IPS-15b (cell line): ENCODE data around the gene CDKAL1.
A peak's percentile ranks its signal among the peaks of the same experiment; 100 is the strongest.
"Not testable (repeated sequence)": the region's sequence is repeated elsewhere in the genome, so short reads cannot be mapped to it uniquely, and the experiment has no call there.

ENCODE experiments used
- H3K27me3 ChIP-seq: one replicate; pipeline ENCODE4 v1.6.1; 2013; ENCODE audit warnings: low read length; ENCODE audit not compliant: control insufficient read depth, insufficient read depth
- H3K36me3 ChIP-seq: one replicate; pipeline ENCODE4 v1.6.1; 2013; ENCODE audit warnings: low read length; ENCODE audit not compliant: control insufficient read depth, insufficient read depth
- H3K4me1 ChIP-seq: one replicate; pipeline ENCODE4 v1.6.1; 2013; ENCODE audit warnings: mild to moderate bottlenecking, low read length; ENCODE audit not compliant: control insufficient read depth, insufficient read depth
- H3K4me3 ChIP-seq: one replicate; pipeline ENCODE4 v1.5.1; 2013; ENCODE audit warnings: low read depth, low read length
- H3K9ac ChIP-seq: one replicate; pipeline ENCODE4 v1.6.1; 2013; ENCODE audit warnings: low read depth, mild to moderate bottlenecking, low read length
- H3K9me3 ChIP-seq: one replicate; pipeline ENCODE4 v1.6.1; 2013; ENCODE audit warnings: mild to moderate bottlenecking, low read length; ENCODE audit not compliant: control insufficient read depth, insufficient read depth

The CDKAL1 gene

GRCh38 chr6:20534295-20535262 lies at the start of gene CDKAL1:
CDKAL1 (plus strand) TSS chr6:20534457; CDS start chr6:20546351, 11,894 bp downstream.
- no peaks in the 10 kb centered on the region for H3K9me3 ChIP-seq
- H3K9ac ChIP-seq: peak within 1 kb of the TSS; percentile 93
- H3K4me3 ChIP-seq: peak within 1 kb of the TSS; percentile 97
- no peaks in the 10 kb centered on the region for H3K36me3 ChIP-seq
- H3K27me3 ChIP-seq: no peaks in the 10 kb centered on the region
- H3K4me1 ChIP-seq: no peaks in the 10 kb centered on the region

DNA sequence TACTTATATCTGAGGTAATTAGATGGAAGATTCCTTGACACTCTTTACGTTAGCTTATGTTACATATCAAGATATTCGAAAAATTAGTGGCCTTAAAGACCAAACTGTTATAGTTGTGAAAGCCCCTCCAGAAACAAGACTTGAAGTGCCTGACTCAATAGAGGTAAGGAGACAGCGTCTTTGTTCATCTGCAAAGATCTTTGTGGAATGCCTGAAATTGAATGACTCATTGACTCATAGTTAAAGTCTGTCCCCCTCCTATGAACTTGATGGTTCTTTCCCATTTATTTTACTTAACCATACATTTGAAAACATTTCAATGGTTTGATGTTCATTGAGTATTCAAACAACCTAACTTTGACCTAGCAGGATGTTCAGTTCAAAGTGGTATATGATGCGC lies 47.6 kb upstream of the CDKAL1 start:
- Histone ChIP-seq H3K36me3 (peaks cover 25% of the 10 kb centered on the region), H3K4me3 (no peak overlapping the region), H3K9ac (no peak overlapping the region), H3K9me3 (no peaks in the 10 kb centered on the region), H3K4me1 (no peaks in the 10 kb centered on the region), H3K27me3 (no peaks in the 10 kb centered on the region)

DNA sequence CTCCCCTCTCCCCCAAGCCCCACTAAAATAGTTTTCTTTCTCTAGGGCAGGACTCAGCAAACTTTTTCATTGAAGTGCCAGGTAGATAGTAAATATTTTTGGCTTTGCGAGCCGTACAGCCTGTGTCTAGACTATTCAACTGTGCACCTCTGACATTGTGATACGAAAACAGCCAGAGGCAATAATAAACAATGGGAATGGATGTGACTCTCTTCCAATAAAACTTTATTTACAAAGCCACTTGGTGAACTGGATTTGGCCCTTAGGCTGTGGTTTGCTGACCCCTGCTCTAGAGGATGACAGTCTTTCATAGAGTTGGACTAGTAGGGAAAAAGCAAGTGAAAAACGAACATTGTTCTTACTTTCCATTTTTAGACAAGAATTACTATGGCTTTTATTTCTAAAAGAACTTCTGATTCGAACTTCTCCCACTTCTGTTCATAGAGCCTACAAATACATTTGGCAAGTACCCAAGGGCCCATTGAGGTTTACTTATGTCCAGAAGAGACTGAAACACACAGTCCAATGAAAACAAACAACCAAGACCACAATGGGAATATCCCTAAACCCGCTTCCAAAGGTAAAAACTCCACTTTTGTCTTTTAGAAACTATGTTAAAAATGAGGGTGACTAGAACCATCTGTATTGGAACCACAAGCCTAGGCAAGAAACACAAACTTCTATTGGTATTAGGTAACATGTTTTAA lies 46.4 kb upstream of the CDKAL1 start:
- no peaks in the 10 kb centered on the region for H3K4me1 ChIP-seq
- no peaks in the 10 kb centered on the region for H3K9me3 ChIP-seq
- no peak overlapping the region for H3K4me3 ChIP-seq
- peaks cover 23% of the 10 kb centered on the region for H3K36me3 ChIP-seq
- H3K27me3 ChIP-seq: no peaks in the 10 kb centered on the region
- no peak overlapping the region for H3K9ac ChIP-seq

DNA sequence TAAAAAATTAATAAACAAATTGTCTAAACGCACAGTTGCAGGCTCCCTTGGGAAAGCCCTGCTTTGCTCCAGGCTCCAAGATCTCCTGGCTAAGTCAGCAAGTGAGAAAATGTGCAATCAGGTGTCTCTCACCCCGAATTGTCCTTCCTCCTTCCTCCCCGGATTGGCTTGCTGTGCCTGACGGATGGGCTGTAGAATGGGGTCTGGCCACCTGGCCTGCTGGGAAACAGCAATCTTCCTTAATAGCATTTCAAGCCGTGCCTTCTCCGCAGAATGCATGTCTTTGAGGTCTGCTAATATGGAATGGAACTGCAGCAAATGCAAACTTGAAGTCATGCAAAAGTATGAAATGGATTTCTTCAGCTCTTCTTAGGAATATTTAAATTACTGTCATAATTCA lies 43.7 kb upstream of the CDKAL1 start:
- Histone ChIP-seq H3K4me1 (no peaks in the 10 kb centered on the region), H3K9me3 (no peaks in the 10 kb centered on the region), H3K9ac (no peak overlapping the region), H3K4me3 (no peak overlapping the region), H3K36me3 (peaks cover 15% of the 10 kb centered on the region), H3K27me3 (no peaks in the 10 kb centered on the region)

DNA sequence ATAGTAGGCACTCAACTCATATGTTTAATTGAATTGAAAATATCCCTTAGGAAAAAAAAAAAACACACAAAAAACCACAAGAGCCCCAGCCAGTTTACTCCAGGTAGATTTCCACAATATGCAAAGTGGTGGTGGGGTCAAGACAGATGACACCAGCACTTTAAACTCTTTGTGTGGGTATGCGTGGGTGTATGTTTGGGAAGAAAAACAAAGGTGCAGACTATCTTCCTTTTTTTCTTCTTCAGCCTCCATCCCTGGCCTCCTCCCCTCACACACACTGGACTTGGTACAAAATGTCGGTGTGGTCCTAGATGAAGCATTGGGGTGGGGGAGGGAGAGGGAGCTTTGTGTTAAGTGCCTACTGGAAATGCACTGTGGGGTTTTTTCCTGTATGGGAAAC lies 42.2 kb upstream of the CDKAL1 start:
- Histone ChIP-seq H3K36me3 (peaks cover 13% of the 10 kb centered on the region), H3K9ac (no peak overlapping the region), H3K4me3 (no peak overlapping the region), H3K4me1 (no peaks in the 10 kb centered on the region), H3K9me3 (no peaks in the 10 kb centered on the region), H3K27me3 (no peaks in the 10 kb centered on the region)

GRCh38 chr6:20497216-20498040 lies 36.8 kb upstream of the CDKAL1 start:
- Histone ChIP-seq H3K27me3 (no peaks in the 10 kb centered on the region), H3K36me3 (no peaks in the 10 kb centered on the region), H3K9me3 (no peaks in the 10 kb centered on the region), H3K4me3 (no peak overlapping the region), H3K4me1 (no peaks in the 10 kb centered on the region), H3K9ac (no peak overlapping the region)

DNA sequence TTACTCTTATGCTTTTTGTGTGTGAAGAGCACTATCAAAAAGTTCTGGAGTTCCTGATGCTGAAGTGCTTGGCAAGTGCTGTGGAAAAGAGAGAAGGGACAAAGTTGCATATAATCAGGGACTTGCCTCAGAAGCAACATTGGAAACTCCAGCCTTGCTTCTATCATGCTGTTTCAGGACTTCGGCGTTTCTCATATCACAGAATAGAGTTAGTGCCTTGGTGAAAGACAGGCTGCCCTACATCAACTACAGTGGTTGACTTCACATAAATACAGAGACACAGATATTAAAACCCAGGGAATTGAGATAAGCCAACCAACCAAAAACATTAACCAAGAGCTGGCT lies 36.2 kb upstream of the CDKAL1 start:
- no peaks in the 10 kb centered on the region for H3K27me3 ChIP-seq
- no peaks in the 10 kb centered on the region for H3K9me3 ChIP-seq
- no peaks in the 10 kb centered on the region for H3K4me1 ChIP-seq
- H3K36me3 ChIP-seq: no peaks in the 10 kb centered on the region
- H3K9ac ChIP-seq: no peak overlapping the region
- no peak overlapping the region for H3K4me3 ChIP-seq

- Histone ChIP-seq H3K36me3 (no peaks in the 10 kb centered on the region), H3K4me1 (no peaks in the 10 kb centered on the region), H3K9me3 (no peaks in the 10 kb centered on the region), H3K4me3 (no peak overlapping the region), H3K27me3 (no peaks in the 10 kb centered on the region), H3K9ac (no peak overlapping the region)
These were observed 25.0 kb upstream of the CDKAL1 start for GRCh38 chr6:20509212-20509611.

DNA sequence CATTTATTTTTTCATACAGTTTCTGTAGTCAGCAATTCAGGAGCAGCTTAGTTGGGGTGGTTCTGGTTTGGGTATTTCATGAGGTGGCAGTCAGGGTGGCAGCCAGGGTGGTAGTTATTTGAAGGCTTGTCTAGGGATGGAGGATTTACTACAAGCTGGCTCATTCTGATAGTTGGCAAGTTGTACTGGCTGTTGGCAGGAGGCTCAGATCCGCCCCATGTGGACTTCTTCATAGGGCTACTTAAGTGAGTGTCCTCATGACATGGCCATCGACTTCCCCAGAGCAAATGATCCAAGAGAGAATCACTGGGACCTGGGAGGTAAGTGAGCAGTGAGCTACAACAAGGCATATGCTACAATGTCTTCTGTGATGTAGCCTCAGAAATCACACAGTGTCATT lies 22.4 kb upstream of the CDKAL1 start:
- H3K36me3 ChIP-seq: no peaks in the 10 kb centered on the region
- H3K27me3 ChIP-seq: no peaks in the 10 kb centered on the region
- no peak overlapping the region for H3K4me3 ChIP-seq
- no peaks in the 10 kb centered on the region for H3K9me3 ChIP-seq
- H3K9ac ChIP-seq: no peak overlapping the region
- no peaks in the 10 kb centered on the region for H3K4me1 ChIP-seq

GRCh38 chr6:20525208-20525607 lies 9.0 kb upstream of the CDKAL1 start:
- not testable (repeated sequence) for H3K9ac ChIP-seq, H3K4me3 ChIP-seq, H3K27me3 ChIP-seq, H3K9me3 ChIP-seq, H3K4me1 ChIP-seq, H3K36me3 ChIP-seq

GRCh38 chr6:20529086-20529448 lies 5.2 kb upstream of the CDKAL1 start:
- not testable (repeated sequence) for H3K9ac ChIP-seq, H3K27me3 ChIP-seq, H3K4me1 ChIP-seq, H3K4me3 ChIP-seq, H3K36me3 ChIP-seq, H3K9me3 ChIP-seq
